GM12878 (cell line): Measurements from ENCODE around the gene RB1. TPM values are rescaled to one million over a fixed set of nuclear protein-coding genes. Genes with fewer than 3 reads are reported as not detected.

Experiments
- ATAC-seq: fragments of 200-7000 bp; cut with Tn5 transposase; 3 replicates; pipeline ENCODE4 v1.9.1; 2020; ENCODE audit warnings: mild to moderate bottlenecking, moderate library complexity
- BruUV-seq: library from RNA; stranded (reverse); fragments of 400-500 nt; replicated peaks from 2 replicates; lab custom pipeline; 2021; lab: Mats Ljungman, UMichigan
- CTCF ChIA-PET: fragments of 300-600 bp; sonication (Branson Sonifier 250); formaldehyde crosslinking; extraction: SDS; loops from one replicate; lab custom pipeline; 2021; ENCODE audit warnings: inconsistent platforms; lab: Yijun Ruan, JAX
- POLR2A ChIA-PET: fragments of 350-600 bp; formaldehyde crosslinking; extraction: SDS; loops from one replicate; lab custom pipeline; 2021; ENCODE audit warnings: inconsistent platforms; lab: Charles Lee
- RAD21 ChIA-PET: fragments of 300-600 bp; sonication (Branson Sonifier 250); formaldehyde crosslinking; loops from one replicate; lab custom pipeline; 2023; ENCODE audit warnings: antibody characterized with exemption; ENCODE audit not compliant: unreplicated experiment; lab: Charles Lee
- SMC1A ChIA-PET: fragments of 300-600 bp; sonication (Branson Sonifier 250); formaldehyde crosslinking; loops from one replicate; lab custom pipeline; 2023; ENCODE audit not compliant: unreplicated experiment, uncharacterized antibody; lab: Charles Lee
- DNase-seq: peaks from one replicate; pipeline ENCODE4 v3.0.0-alpha.2; 2011; ENCODE audit warnings: low read depth, low spot score
- FAIRE-seq: peaks from 3 replicates; lab custom pipeline; 2011; peaks lifted over from hg19 to GRCh38; lab: Jason Lieb, UNC
- H2AFZ ChIP-seq: 2 replicates; pipeline ENCODE4 v1.6.0; 2011; ENCODE audit warnings: low read depth, low read length, control low read depth; ENCODE audit not compliant: control insufficient read depth
- H3K27ac ChIP-seq: 2 replicates; pipeline ENCODE4 v1.5.1; 2011; ENCODE audit warnings: control low read depth; ENCODE audit not compliant: control insufficient read depth, insufficient read depth
- H3K27me3 ChIP-seq, 2 experiments: replicated peaks in 1 of 2; 2 replicates each; pipeline versions ENCODE4 v1.6.0 to v1.6.1; 2011; ENCODE audit warnings: low read length in 1 of 2; ENCODE audit not compliant: control insufficient read depth in 2 of 2, insufficient read depth in 2 of 2
- H3K36me3 ChIP-seq, 2 experiments: 2 replicates each; pipeline ENCODE4 v1.5.1; 2011; ENCODE audit warnings: low read length in 1 of 2; ENCODE audit not compliant: control insufficient read depth in 2 of 2, insufficient read depth in 2 of 2
- H3K4me1 ChIP-seq: 2 replicates; pipeline ENCODE4 v1.6.1; 2011; ENCODE audit warnings: mild to moderate bottlenecking, low read length, moderate library complexity, mixed read lengths; ENCODE audit not compliant: control insufficient read depth, insufficient read depth
- H3K4me2 ChIP-seq: 2 replicates; pipeline ENCODE4 v1.6.0; 2011; ENCODE audit warnings: control low read depth; ENCODE audit not compliant: control insufficient read depth, insufficient read depth
- H3K4me3 ChIP-seq: fragments of 200-600 bp; sonication (generic); 2 replicates; pipeline ENCODE4 v1.5.1; 2016
- H3K79me2 ChIP-seq: 2 replicates; pipeline ENCODE4 v1.6.0; 2011; ENCODE audit warnings: low read length; ENCODE audit not compliant: control insufficient read depth, insufficient read depth
- H3K9ac ChIP-seq: 2 replicates; pipeline ENCODE4 v1.8.0; 2011; ENCODE audit warnings: low read length, control low read depth, mixed read lengths; ENCODE audit not compliant: control insufficient read depth, insufficient read depth
- H3K9me3 ChIP-seq: replicated peaks from 3 replicates; pipeline ENCODE4 v1.5.1; 2011; ENCODE audit warnings: mild to moderate bottlenecking, low read length; ENCODE audit not compliant: control insufficient read depth, insufficient read depth
- H4K20me1 ChIP-seq: 2 replicates; pipeline ENCODE4 v1.6.0; 2011; ENCODE audit not compliant: control insufficient read depth, insufficient read depth
- BMI1 ChIP-seq: fragments of 450-650 bp; IDR thresholded peaks from 2 replicates; pipeline ENCODE4 v1.6.1; 2016; ENCODE audit warnings: mild to moderate bottlenecking, moderate library complexity, borderline replicate concordance
- EZH2 ChIP-seq: IDR thresholded peaks from 2 replicates; pipeline ENCODE4 v1.6.1; 2012; ENCODE audit warnings: low read depth, mild to moderate bottlenecking, control low read depth, inconsistent platforms, low read length, borderline replicate concordance; ENCODE audit not compliant: control insufficient read depth
- LARP7 ChIP-seq: fragments of 450-650 bp; IDR thresholded peaks from 2 replicates; pipeline ENCODE4 v1.6.1; 2017; ENCODE audit warnings: mild to moderate bottlenecking
- MEF2B ChIP-seq: fragments of 450-650 bp; IDR thresholded peaks from 2 replicates; pipeline ENCODE4 v1.6.1; 2018; ENCODE audit warnings: mild to moderate bottlenecking, moderate library complexity; ENCODE audit not compliant: partially characterized antibody, poor library complexity, severe bottlenecking
- MTA2 ChIP-seq: fragments of 450-650 bp; IDR thresholded peaks from 2 replicates; pipeline ENCODE4 v1.6.1; 2016; ENCODE audit warnings: low read depth, mild to moderate bottlenecking, moderate library complexity
- MYB ChIP-seq: fragments of 150-350 bp; IDR thresholded peaks from 2 replicates; pipeline ENCODE4 v1.6.1; 2014; ENCODE audit warnings: mild to moderate bottlenecking, low read depth, low read length, borderline replicate concordance
- NR2C1 ChIP-seq: fragments of 450-650 bp; IDR thresholded peaks from 2 replicates; pipeline ENCODE4 v1.6.1; 2017; ENCODE audit warnings: antibody characterized with exemption, mild to moderate bottlenecking, moderate library complexity
- NR2F1 ChIP-seq: fragments of 450-650 bp; conservative IDR thresholded peaks from 2 replicates; pipeline ENCODE4 v1.6.1; 2017; ENCODE audit warnings: mild to moderate bottlenecking
- NRF1 ChIP-seq: conservative IDR thresholded peaks from 2 replicates; pipeline ENCODE4 v1.6.1; 2011; ENCODE audit warnings: mild to moderate bottlenecking, low read depth, low read length, improper control_type of control experiment
- RFX5 ChIP-seq: IDR thresholded peaks from 2 replicates; pipeline ENCODE4 v1.6.1; 2011; ENCODE audit warnings: low read depth, low read length, improper control_type of control experiment
- SMAD1 ChIP-seq: fragments of 450-650 bp; IDR thresholded peaks from 2 replicates; pipeline ENCODE4 v1.6.1; 2018; ENCODE audit warnings: mild to moderate bottlenecking, low read depth; ENCODE audit not compliant: partially characterized antibody
- SPI1 ChIP-seq: IDR thresholded peaks from 2 replicates; pipeline ENCODE4 v1.6.1; 2011; ENCODE audit warnings: low read depth, mild to moderate bottlenecking, low read length, moderate library complexity, borderline replicate concordance; ENCODE audit not compliant: insufficient read depth
- YY1 ChIP-seq: IDR thresholded peaks from 2 replicates; pipeline ENCODE4 v1.6.1; 2011; ENCODE audit warnings: low read depth, mild to moderate bottlenecking, low read length
- WGBS: methylation state at CpG from one replicate; pipeline ENCODE4 v1.1.6; 2016; ENCODE audit warnings: low lambda C conversion rate; ENCODE audit not compliant: insufficient replicate concordance, insufficient coverage; ENCODE audit errors: missing lambda C conversion rate; 5-methylcytosine and 5-hydroxymethylcytosine counted together
- in situ Hi-C: fragments of 300-500 bp; cut with MboI; formaldehyde crosslinking; loops from 9 replicates; pipeline ENCODE4 v1.14.3; 2018; ENCODE audit warnings: mixed read lengths
- intact Hi-C: fragments of 100-400 bp; cut with micrococcal nuclease; formaldehyde crosslinking; loops from one replicate; pipeline ENCODE4 v1.14.2; 2022; ENCODE audit not compliant: unreplicated experiment
- polyA plus RNA-seq, 11 experiments: library from polyadenylated mRNA; depleted of rRNA in 4 of 11; unstranded in 6 of 11; stranded (reverse) in 5 of 11; fragments of >200 nt; fragmentation: Nextera tagmentation in 4 of 11; fragmentation: Illumina TruSeq in 1 of 11; extraction: Ambion mirVana in 4 of 11; extraction: Trizol in 1 of 11; gene quantifications; 1 replicate in 1 of 11; 2 replicates in 10 of 11; pipeline versions ENCODE4 v1.2.1 to v1.2.3, GENCODE V29; 2011 to 2016; ENCODE audit warnings: inconsistent platforms in 2 of 11, missing spikeins in 2 of 11, low read depth in 1 of 11
- total RNA-seq, 4 experiments: library from RNA; depleted of rRNA in 3 of 4; stranded (reverse); fragments of >200 nt in 3 of 4; fragmentation: Illumina TruSeq in 1 of 4; extraction: Trizol in 1 of 4; gene quantifications; 2 replicates each; pipeline versions ENCODE4 v1.2.1 to v1.2.3, GENCODE V29; 2013 to 2021
- TF ChIP-seq, protein P1 (sequence below): IDR thresholded peaks from 2 replicates; pipeline ENCODE4 v1.6.1; 2011; ENCODE audit warnings: mild to moderate bottlenecking, low read depth, low read length, moderate library complexity; ENCODE audit not compliant: insufficient replicate concordance
- TF ChIP-seq, protein P2 (sequence below): fragments of 150-350 bp; IDR thresholded peaks from 2 replicates; pipeline ENCODE4 v1.6.1; 2016; ENCODE audit warnings: low read depth, low read length
- TF ChIP-seq, protein P3 (sequence below): IDR thresholded peaks from 2 replicates; pipeline ENCODE4 v1.6.1; 2012; ENCODE audit warnings: improper control_type of control experiment, low read depth, low read length; ENCODE audit not compliant: insufficient replicate concordance

RB1 gene
- total and polyA plus RNA-seq, 10 of the 15 experiments (the other 5 are each of a cell fraction or from before 2014, with no cell fraction given): 2.8 to 45.0 (median 8.3) TPM

DNA sequence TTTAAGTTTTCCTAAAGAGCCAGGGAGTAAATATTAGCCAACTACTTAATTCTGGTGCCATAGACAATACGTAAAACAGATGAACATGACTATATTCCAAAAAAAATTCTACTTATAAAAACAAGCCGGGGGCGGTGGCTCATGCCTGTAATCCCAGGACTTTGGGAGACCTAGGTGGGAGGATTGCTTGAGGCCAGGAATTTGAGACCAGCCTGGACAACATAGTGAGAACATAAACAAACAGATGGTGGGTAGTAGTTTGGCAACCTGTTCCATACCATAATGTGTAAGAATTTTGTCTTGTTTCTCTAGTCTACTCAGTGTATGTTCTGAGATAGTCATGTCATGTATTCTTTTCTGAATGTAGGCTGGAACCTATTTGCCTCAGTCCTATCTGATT lies 45.1 kb upstream of the RB1 start:
- ChIA-PET CTCF (no interaction called here), RAD21 (no interaction called here), POLR2A (no interaction called here), SMC1A (no interaction called here)
- H3K4me1 ChIP-seq: no peaks in the 10 kb centered on the region
- H3K9me3 ChIP-seq: no peaks in the 10 kb centered on the region
- ATAC-seq: no peak
- no peak for DNase-seq
- no peaks in the 10 kb centered on the region; a peak in 1 of 4 replicates for H3K27me3 ChIP-seq
- no TSS peak for BruUV-seq
- no peak overlapping the region for H3K4me3 ChIP-seq
- H2AFZ ChIP-seq: no peak overlapping the region
- H3K79me2 ChIP-seq: no peaks in the 10 kb centered on the region
- FAIRE-seq: no peak
- H3K9ac ChIP-seq: no peak overlapping the region
- in situ Hi-C loops (no loop called here), intact Hi-C loops (no loop called here)
- no peaks in the 10 kb centered on the region for H4K20me1 ChIP-seq
- no peak overlapping the region for H3K27ac ChIP-seq
- WGBS: 88% methylated on average over 3 of the region's 3 CpGs
- H3K4me2 ChIP-seq: no peak overlapping the region
- H3K36me3 ChIP-seq: no peaks in the 10 kb centered on the region
- TF ChIP-seq EZH2 (no peak), YY1 (no peak), MYB (no peak), NR2C1 (no peak), MEF2B (no peak), NRF1 (no peak), SPI1 (no peak), RFX5 (no peak), NR2F1 (no peak), MTA2 (no peak), SMAD1 (no peak), LARP7 (no peak), BMI1 (no peak)
- TF ChIP-seq, protein P1, sequence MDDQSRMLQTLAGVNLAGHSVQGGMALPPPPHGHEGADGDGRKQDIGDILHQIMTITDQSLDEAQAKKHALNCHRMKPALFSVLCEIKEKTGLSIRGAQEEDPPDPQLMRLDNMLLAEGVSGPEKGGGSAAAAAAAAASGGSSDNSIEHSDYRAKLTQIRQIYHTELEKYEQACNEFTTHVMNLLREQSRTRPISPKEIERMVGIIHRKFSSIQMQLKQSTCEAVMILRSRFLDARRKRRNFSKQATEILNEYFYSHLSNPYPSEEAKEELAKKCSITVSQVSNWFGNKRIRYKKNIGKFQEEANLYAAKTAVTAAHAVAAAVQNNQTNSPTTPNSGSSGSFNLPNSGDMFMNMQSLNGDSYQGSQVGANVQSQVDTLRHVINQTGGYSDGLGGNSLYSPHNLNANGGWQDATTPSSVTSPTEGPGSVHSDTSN: no peak
- TF ChIP-seq, protein P2, sequence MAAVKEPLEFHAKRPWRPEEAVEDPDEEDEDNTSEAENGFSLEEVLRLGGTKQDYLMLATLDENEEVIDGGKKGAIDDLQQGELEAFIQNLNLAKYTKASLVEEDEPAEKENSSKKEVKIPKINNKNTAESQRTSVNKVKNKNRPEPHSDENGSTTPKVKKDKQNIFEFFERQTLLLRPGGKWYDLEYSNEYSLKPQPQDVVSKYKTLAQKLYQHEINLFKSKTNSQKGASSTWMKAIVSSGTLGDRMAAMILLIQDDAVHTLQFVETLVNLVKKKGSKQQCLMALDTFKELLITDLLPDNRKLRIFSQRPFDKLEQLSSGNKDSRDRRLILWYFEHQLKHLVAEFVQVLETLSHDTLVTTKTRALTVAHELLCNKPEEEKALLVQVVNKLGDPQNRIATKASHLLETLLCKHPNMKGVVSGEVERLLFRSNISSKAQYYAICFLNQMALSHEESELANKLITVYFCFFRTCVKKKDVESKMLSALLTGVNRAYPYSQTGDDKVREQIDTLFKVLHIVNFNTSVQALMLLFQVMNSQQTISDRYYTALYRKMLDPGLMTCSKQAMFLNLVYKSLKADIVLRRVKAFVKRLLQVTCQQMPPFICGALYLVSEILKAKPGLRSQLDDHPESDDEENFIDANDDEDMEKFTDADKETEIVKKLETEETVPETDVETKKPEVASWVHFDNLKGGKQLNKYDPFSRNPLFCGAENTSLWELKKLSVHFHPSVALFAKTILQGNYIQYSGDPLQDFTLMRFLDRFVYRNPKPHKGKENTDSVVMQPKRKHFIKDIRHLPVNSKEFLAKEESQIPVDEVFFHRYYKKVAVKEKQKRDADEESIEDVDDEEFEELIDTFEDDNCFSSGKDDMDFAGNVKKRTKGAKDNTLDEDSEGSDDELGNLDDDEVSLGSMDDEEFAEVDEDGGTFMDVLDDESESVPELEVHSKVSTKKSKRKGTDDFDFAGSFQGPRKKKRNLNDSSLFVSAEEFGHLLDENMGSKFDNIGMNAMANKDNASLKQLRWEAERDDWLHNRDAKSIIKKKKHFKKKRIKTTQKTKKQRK: no peak
- TF ChIP-seq, protein P3, sequence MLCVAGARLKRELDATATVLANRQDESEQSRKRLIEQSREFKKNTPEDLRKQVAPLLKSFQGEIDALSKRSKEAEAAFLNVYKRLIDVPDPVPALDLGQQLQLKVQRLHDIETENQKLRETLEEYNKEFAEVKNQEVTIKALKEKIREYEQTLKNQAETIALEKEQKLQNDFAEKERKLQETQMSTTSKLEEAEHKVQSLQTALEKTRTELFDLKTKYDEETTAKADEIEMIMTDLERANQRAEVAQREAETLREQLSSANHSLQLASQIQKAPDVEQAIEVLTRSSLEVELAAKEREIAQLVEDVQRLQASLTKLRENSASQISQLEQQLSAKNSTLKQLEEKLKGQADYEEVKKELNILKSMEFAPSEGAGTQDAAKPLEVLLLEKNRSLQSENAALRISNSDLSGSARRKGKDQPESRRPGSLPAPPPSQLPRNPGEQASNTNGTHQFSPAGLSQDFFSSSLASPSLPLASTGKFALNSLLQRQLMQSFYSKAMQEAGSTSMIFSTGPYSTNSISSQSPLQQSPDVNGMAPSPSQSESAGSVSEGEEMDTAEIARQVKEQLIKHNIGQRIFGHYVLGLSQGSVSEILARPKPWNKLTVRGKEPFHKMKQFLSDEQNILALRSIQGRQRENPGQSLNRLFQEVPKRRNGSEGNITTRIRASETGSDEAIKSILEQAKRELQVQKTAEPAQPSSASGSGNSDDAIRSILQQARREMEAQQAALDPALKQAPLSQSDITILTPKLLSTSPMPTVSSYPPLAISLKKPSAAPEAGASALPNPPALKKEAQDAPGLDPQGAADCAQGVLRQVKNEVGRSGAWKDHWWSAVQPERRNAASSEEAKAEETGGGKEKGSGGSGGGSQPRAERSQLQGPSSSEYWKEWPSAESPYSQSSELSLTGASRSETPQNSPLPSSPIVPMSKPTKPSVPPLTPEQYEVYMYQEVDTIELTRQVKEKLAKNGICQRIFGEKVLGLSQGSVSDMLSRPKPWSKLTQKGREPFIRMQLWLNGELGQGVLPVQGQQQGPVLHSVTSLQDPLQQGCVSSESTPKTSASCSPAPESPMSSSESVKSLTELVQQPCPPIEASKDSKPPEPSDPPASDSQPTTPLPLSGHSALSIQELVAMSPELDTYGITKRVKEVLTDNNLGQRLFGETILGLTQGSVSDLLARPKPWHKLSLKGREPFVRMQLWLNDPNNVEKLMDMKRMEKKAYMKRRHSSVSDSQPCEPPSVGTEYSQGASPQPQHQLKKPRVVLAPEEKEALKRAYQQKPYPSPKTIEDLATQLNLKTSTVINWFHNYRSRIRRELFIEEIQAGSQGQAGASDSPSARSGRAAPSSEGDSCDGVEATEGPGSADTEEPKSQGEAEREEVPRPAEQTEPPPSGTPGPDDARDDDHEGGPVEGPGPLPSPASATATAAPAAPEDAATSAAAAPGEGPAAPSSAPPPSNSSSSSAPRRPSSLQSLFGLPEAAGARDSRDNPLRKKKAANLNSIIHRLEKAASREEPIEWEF: no peak
